Mesendoderm (in vitro differentiated cells): ENCODE data around the gene GPR17.

Source experiments
- DNase-seq: peaks from one replicate; pipeline ENCODE4 v3.0.0; 2013
- H2AK5ac ChIP-seq: 2 replicates; pipeline ENCODE4 v1.6.1; 2013; ENCODE audit warnings: low read length, inconsistent platforms
- H2BK120ac ChIP-seq: 2 replicates; pipeline ENCODE4 v1.6.1; 2013; ENCODE audit warnings: low read depth, mild to moderate bottlenecking, low read length, moderate library complexity, mixed read lengths
- H2BK15ac ChIP-seq: replicated peaks from 2 replicates; pipeline ENCODE4 v1.6.1; 2013; ENCODE audit warnings: low read depth, mild to moderate bottlenecking, moderate library complexity
- H2BK5ac ChIP-seq: 2 replicates; pipeline ENCODE4 v1.6.1; 2013; ENCODE audit warnings: low read length, inconsistent platforms
- H3K18ac ChIP-seq: 2 replicates; pipeline ENCODE4 v1.6.1; 2013; ENCODE audit warnings: mild to moderate bottlenecking, low read length, mixed read lengths
- H3K23ac ChIP-seq: one replicate; pipeline ENCODE4 v1.6.1; 2013; ENCODE audit warnings: low read length
- H3K27ac ChIP-seq: 2 replicates; pipeline ENCODE4 v1.5.1; 2013; ENCODE audit warnings: low read depth, mild to moderate bottlenecking, inconsistent platforms, low read length, moderate library complexity
- H3K27me3 ChIP-seq: 2 replicates; pipeline ENCODE4 v1.6.1; 2013; ENCODE audit warnings: low read length, control low read depth, mild to moderate bottlenecking, inconsistent platforms; ENCODE audit not compliant: insufficient read depth, poor library complexity
- H3K36me3 ChIP-seq: 2 replicates; pipeline ENCODE4 v1.6.1; 2013; ENCODE audit warnings: low read length, inconsistent platforms; ENCODE audit not compliant: control insufficient read depth, insufficient read depth
- H3K4ac ChIP-seq: one replicate; pipeline ENCODE4 v1.6.1; 2013; ENCODE audit warnings: low read depth, mild to moderate bottlenecking, low read length, moderate library complexity
- H3K4me1 ChIP-seq: 2 replicates; pipeline ENCODE4 v1.6.1; 2013; ENCODE audit warnings: low read depth, low read length, inconsistent platforms; ENCODE audit not compliant: control insufficient read depth
- H3K4me2 ChIP-seq: 2 replicates; pipeline ENCODE4 v1.6.1; 2013; ENCODE audit warnings: low read length
- H3K4me3 ChIP-seq: 2 replicates; pipeline ENCODE4 v1.5.1; 2013; ENCODE audit warnings: mild to moderate bottlenecking, low read length
- H3K56ac ChIP-seq: one replicate; pipeline ENCODE4 v1.6.1; 2013; ENCODE audit warnings: low read length
- H3K79me1 ChIP-seq: 2 replicates; pipeline ENCODE4 v1.6.1; 2013; ENCODE audit warnings: low read length, inconsistent platforms
- H3K79me2 ChIP-seq: 2 replicates; pipeline ENCODE4 v1.6.1; 2013; ENCODE audit warnings: mild to moderate bottlenecking, low read length; ENCODE audit not compliant: control insufficient read depth, insufficient read depth
- H3K9ac ChIP-seq: 2 replicates; pipeline ENCODE4 v1.6.1; 2013; ENCODE audit warnings: low read length, inconsistent platforms
- H4K5ac ChIP-seq: one replicate; pipeline ENCODE4 v1.6.1; 2013; ENCODE audit warnings: low read length
- H4K8ac ChIP-seq: one replicate; pipeline ENCODE4 v1.6.1; 2013; ENCODE audit warnings: low read depth, mild to moderate bottlenecking, control low read depth, low read length, moderate library complexity
- WGBS: extraction: QIAGEN DNeasy Blood & Tissue Kit; methylation state at CpG from one replicate; pipeline ENCODE4 v1.1.7; 2013; ENCODE audit warnings: low lambda C conversion rate, missing lambda C conversion rate; ENCODE audit not compliant: insufficient coverage; ENCODE audit errors: extremely low coverage; 5-methylcytosine and 5-hydroxymethylcytosine counted together

GPR17 gene

DNA sequence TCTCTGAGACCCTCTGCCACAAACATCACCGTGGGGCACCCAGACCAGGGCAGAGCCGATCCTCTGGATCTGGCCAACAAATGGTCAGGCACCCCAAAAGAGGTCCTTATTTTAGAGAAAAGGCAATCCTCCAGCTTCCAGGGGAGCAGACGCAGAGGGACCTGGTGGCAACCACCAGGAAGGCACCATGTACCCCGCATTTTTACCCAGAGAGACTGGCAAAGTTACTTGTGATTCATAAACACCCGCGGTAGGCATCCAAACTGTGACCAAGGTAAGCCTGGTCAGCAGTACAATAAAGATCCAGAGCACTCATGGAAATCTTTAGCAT, 18.9 kb downstream of the GPR17 start:
- no peak overlapping the region for H4K5ac ChIP-seq
- WGBS = no CpG with 5 or more reads among the region's 6 CpGs
- H3K18ac ChIP-seq = no peak overlapping the region
- H2AK5ac ChIP-seq = no peak overlapping the region
- H3K79me1 ChIP-seq = no peaks in the 10 kb centered on the region
- H3K23ac ChIP-seq = no peak overlapping the region
- H3K79me2 ChIP-seq = no peaks in the 10 kb centered on the region
- no peak overlapping the region for H3K4me3 ChIP-seq
- peaks cover 6% of the 10 kb centered on the region for H3K27me3 ChIP-seq
- no peak overlapping the region for H3K4ac ChIP-seq
- no peak overlapping the region for H3K27ac ChIP-seq
- no peak overlapping the region for H3K56ac ChIP-seq
- H3K36me3 ChIP-seq = no peaks in the 10 kb centered on the region
- no peak overlapping the region for H3K9ac ChIP-seq
- H3K4me1 ChIP-seq = peaks cover 2% of the 10 kb centered on the region
- no peak overlapping the region for H2BK5ac ChIP-seq
- H2BK120ac ChIP-seq = no peak overlapping the region
- no peak overlapping the region for H2BK15ac ChIP-seq
- H4K8ac ChIP-seq = no peak overlapping the region
- H3K4me2 ChIP-seq = no peak overlapping the region
- DNase-seq = no peak

- Histone ChIP-seq H2BK120ac (no peak overlapping the region), H3K9ac (no peak overlapping the region), H3K27ac (no peak overlapping the region), H3K56ac (no peak overlapping the region), H2BK15ac (no peak overlapping the region), H3K36me3 (no peaks in the 10 kb centered on the region), H3K23ac (no peak overlapping the region), H3K79me1 (no peaks in the 10 kb centered on the region), H3K27me3 (peaks cover 6% of the 10 kb centered on the region), H3K18ac (no peak overlapping the region), H2BK5ac (no peak overlapping the region), H3K4me2 (no peak overlapping the region), H3K79me2 (no peaks in the 10 kb centered on the region), H3K4me1 (peaks cover 2% of the 10 kb centered on the region), H4K5ac (no peak overlapping the region), H4K8ac (no peak overlapping the region), H3K4me3 (no peak overlapping the region), H2AK5ac (no peak overlapping the region), H3K4ac (no peak overlapping the region)
- no CpG with 5 or more reads among the region's 8 CpGs for WGBS
- DNase-seq = no peak
Measured at GRCh38 chr2:127665267-127665893, 19.4 kb downstream of the GPR17 start.

DNA sequence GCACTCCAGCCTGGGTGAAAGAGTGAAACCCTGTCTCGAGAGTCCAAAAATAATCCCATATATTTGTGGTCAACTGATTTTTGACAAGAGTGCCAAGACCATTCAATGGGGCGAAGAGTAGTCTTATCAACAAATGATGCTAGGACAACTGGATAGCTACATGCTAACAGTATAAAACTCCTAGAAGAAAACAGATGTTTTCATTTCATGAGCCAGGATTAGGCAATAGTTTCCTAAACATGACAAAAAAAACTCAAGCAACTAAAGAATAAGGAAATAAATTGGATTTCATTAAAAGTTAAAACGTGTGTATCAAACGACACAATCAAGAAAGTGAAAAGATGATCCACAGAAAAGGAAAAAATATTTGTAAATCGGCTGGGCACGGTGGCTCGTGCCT, 23.1 kb downstream of the GPR17 start:
- Histone ChIP-seq H4K5ac (no peak overlapping the region), H3K4me2 (no peak overlapping the region), H3K4ac (no peak overlapping the region), H3K79me1 (no peaks in the 10 kb centered on the region), H2AK5ac (no peak overlapping the region), H3K4me1 (peaks cover 2% of the 10 kb centered on the region), H3K27me3 (peaks cover 4% of the 10 kb centered on the region), H2BK5ac (no peak overlapping the region), H3K56ac (no peak overlapping the region), H3K79me2 (no peaks in the 10 kb centered on the region), H3K36me3 (no peaks in the 10 kb centered on the region), H4K8ac (no peak overlapping the region), H3K27ac (no peak overlapping the region), H3K9ac (no peak overlapping the region), H2BK120ac (no peak overlapping the region), H3K4me3 (no peak overlapping the region), H3K18ac (no peak overlapping the region), H2BK15ac (no peak overlapping the region), H3K23ac (no peak overlapping the region)
- no peak for DNase-seq
- WGBS = no CpG with 5 or more reads among the region's 7 CpGs

DNA sequence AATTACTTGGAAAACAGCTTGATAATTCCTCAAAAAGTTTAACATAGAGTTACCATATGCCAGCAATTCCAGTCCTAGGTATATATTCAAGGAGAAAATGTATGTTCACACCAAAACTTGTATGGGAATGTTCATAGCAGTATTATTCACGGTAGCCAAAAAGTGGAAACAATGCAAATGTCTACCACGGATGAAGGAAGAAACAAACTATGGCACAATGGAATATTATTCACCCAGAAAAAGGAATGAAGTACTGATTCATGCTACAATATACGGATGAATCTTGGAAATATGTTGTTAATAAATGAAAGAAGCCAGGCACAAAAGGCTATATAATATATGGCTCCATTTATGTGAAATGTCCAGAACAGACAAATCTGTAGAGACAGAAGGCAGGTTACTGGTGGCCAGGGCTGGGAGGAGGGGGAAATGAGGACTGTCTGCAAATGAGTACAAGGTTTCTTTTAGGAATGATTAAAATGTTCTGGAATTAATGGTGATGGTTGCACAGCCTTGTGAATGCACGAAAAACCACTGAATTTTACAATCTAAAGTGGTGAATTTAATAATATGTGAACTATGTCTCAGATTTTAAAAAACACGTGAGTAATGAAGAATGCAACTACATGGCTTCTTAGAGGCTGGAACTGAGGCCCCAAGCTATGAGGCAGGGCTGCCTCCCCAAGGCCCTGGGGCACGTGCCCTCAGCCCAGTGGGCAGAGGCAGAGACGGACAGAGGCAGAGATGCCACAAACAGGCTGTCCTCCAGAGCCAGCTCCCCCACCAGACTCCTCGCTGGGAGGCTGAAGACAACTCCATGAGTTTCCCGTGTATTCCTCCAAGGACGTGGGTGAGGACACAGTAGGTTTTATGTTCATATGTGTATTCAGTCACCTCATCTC, 24.4 kb downstream of the GPR17 start:
- no peak overlapping the region for H2BK5ac ChIP-seq
- H2AK5ac ChIP-seq = no peak overlapping the region
- H3K4ac ChIP-seq = no peak overlapping the region
- no peak overlapping the region for H4K5ac ChIP-seq
- no peak overlapping the region for H3K56ac ChIP-seq
- no peak overlapping the region for H3K23ac ChIP-seq
- H3K36me3 ChIP-seq = no peaks in the 10 kb centered on the region
- H4K8ac ChIP-seq = no peak overlapping the region
- H3K4me1 ChIP-seq = no peaks in the 10 kb centered on the region
- no CpG with 5 or more reads among the region's 10 CpGs for WGBS
- H3K4me3 ChIP-seq = no peak overlapping the region
- no peaks in the 10 kb centered on the region for H3K27me3 ChIP-seq
- DNase-seq = no peak
- no peak overlapping the region for H3K4me2 ChIP-seq
- no peaks in the 10 kb centered on the region for H3K79me1 ChIP-seq
- H3K18ac ChIP-seq = no peak overlapping the region
- no peaks in the 10 kb centered on the region for H3K79me2 ChIP-seq
- H3K9ac ChIP-seq = no peak overlapping the region
- H2BK15ac ChIP-seq = no peak overlapping the region
- no peak overlapping the region for H2BK120ac ChIP-seq
- H3K27ac ChIP-seq = no peak overlapping the region

GRCh38 chr2:127670957-127671290, 25.0 kb downstream of the GPR17 start:
- no peaks in the 10 kb centered on the region for H3K4me1 ChIP-seq
- H3K4ac ChIP-seq = no peak overlapping the region
- H2BK15ac ChIP-seq = no peak overlapping the region
- no peak overlapping the region for H3K4me2 ChIP-seq
- H3K9ac ChIP-seq = no peak overlapping the region
- H3K27ac ChIP-seq = no peak overlapping the region
- WGBS = no CpG with 5 or more reads among the region's 5 CpGs
- H4K8ac ChIP-seq = no peak overlapping the region
- peaks cover 4% of the 10 kb centered on the region for H3K27me3 ChIP-seq
- H3K36me3 ChIP-seq = no peaks in the 10 kb centered on the region
- H3K4me3 ChIP-seq = no peak overlapping the region
- H2BK5ac ChIP-seq = no peak overlapping the region
- H3K23ac ChIP-seq = no peak overlapping the region
- no peak overlapping the region for H4K5ac ChIP-seq
- no peak overlapping the region for H3K18ac ChIP-seq
- no peaks in the 10 kb centered on the region for H3K79me1 ChIP-seq
- no peaks in the 10 kb centered on the region for H3K79me2 ChIP-seq
- H2BK120ac ChIP-seq = no peak overlapping the region
- no peak overlapping the region for H2AK5ac ChIP-seq
- H3K56ac ChIP-seq = no peak overlapping the region
- DNase-seq = no peak
